ENCODE measurements around the gene FAM169A.
"Not testable (repeated sequence)": the region's sequence is repeated elsewhere in the genome, so short reads cannot be mapped to it uniquely, and the experiment has no call there.

FAM169A gene

DNA sequence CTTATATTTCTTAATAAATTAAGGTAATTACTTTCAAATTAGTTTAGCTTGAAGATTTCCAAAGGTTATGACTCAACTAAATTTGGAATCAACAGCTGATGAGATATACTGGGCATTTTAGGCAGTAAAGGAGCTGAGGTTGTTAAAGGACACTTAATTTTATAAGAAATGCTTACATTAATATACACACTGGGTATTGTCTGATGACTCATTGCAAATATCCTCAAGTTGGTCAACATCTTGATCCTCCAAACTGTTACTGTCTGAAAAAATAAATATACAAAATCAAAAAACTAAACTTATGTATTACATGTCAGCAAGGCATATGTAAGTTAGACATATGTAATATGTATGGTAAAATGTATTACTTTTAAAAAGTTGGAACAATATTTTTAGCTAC is 102.7 kb downstream of the FAM169A start:
- H3K4me3 ChIP-seq (replicated peaks; ENCODE audit: low read depth, low read length) = no peak overlapping the region
- DNase-seq (ENCODE audit: extremely low read depth, insufficient read length) = no peak
- TF ChIP-seq, protein P1, sequence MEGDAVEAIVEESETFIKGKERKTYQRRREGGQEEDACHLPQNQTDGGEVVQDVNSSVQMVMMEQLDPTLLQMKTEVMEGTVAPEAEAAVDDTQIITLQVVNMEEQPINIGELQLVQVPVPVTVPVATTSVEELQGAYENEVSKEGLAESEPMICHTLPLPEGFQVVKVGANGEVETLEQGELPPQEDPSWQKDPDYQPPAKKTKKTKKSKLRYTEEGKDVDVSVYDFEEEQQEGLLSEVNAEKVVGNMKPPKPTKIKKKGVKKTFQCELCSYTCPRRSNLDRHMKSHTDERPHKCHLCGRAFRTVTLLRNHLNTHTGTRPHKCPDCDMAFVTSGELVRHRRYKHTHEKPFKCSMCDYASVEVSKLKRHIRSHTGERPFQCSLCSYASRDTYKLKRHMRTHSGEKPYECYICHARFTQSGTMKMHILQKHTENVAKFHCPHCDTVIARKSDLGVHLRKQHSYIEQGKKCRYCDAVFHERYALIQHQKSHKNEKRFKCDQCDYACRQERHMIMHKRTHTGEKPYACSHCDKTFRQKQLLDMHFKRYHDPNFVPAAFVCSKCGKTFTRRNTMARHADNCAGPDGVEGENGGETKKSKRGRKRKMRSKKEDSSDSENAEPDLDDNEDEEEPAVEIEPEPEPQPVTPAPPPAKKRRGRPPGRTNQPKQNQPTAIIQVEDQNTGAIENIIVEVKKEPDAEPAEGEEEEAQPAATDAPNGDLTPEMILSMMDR (IDR thresholded peaks at IDR 0.05; ENCODE audit: insufficient read depth, low read length, poor library complexity, severe bottlenecking) = no peak
- no peaks in the 10 kb centered on the region for H3K27me3 ChIP-seq (replicated peaks; ENCODE audit: control insufficient read depth, insufficient read depth, low read length)
- H3K36me3 ChIP-seq (ENCODE audit: control insufficient read depth, insufficient read depth, low read length) = peaks cover 2% of the 10 kb centered on the region

GRCh38 chr5:74762599-74762998 is 103.6 kb downstream of the FAM169A start:
- peaks cover 5% of the 10 kb centered on the region for H3K36me3 ChIP-seq (ENCODE audit: control insufficient read depth, insufficient read depth, low read length)
- TF ChIP-seq, protein P1 (IDR thresholded peaks at IDR 0.05; ENCODE audit: insufficient read depth, low read length, poor library complexity, severe bottlenecking) = no peak
- no peaks in the 10 kb centered on the region for H3K27me3 ChIP-seq (replicated peaks; ENCODE audit: control insufficient read depth, insufficient read depth, low read length)
- no peak overlapping the region for H3K4me3 ChIP-seq (replicated peaks; ENCODE audit: low read depth, low read length)
- no peak for DNase-seq (ENCODE audit: extremely low read depth, insufficient read length)

GRCh38 chr5:74761241-74761640 is 104.9 kb downstream of the FAM169A start:
- Histone ChIP-seq H3K27me3 (replicated peaks; ENCODE audit: control insufficient read depth, insufficient read depth, low read length) (no peaks in the 10 kb centered on the region), H3K4me3 (replicated peaks; ENCODE audit: low read depth, low read length) (no peak overlapping the region), H3K36me3 (ENCODE audit: control insufficient read depth, insufficient read depth, low read length) (peaks cover 5% of the 10 kb centered on the region)
- TF ChIP-seq, protein P1 (IDR thresholded peaks at IDR 0.05; ENCODE audit: insufficient read depth, low read length, poor library complexity, severe bottlenecking) = no peak
- no peak for DNase-seq (ENCODE audit: extremely low read depth, insufficient read length)

- DNase-seq (ENCODE audit: extremely low read depth, insufficient read length); H3K4me3 ChIP-seq (replicated peaks; ENCODE audit: low read depth, low read length); H3K36me3 ChIP-seq (ENCODE audit: control insufficient read depth, insufficient read depth, low read length); H3K27me3 ChIP-seq (replicated peaks; ENCODE audit: control insufficient read depth, insufficient read depth, low read length): not testable (repeated sequence)
Measured at GRCh38 chr5:74748742-74749141, 117.4 kb downstream of the FAM169A start.

- H3K27me3 ChIP-seq (replicated peaks; ENCODE audit: control insufficient read depth, insufficient read depth, low read length) = no peaks in the 10 kb centered on the region
- peaks cover 1% of the 10 kb centered on the region for H3K36me3 ChIP-seq (ENCODE audit: control insufficient read depth, insufficient read depth, low read length)
- DNase-seq (ENCODE audit: extremely low read depth, insufficient read length) = no peak
- TF ChIP-seq, protein P1 (IDR thresholded peaks at IDR 0.05; ENCODE audit: insufficient read depth, low read length, poor library complexity, severe bottlenecking) = no peak
- H3K4me3 ChIP-seq (replicated peaks; ENCODE audit: low read depth, low read length) = no peak overlapping the region
Measured at GRCh38 chr5:74738406-74738805, 127.8 kb downstream of the FAM169A start.

GRCh38 chr5:74736759-74737158 is 129.4 kb downstream of the FAM169A start:
- Histone ChIP-seq H3K27me3 (replicated peaks; ENCODE audit: control insufficient read depth, insufficient read depth, low read length) (no peaks in the 10 kb centered on the region), H3K36me3 (ENCODE audit: control insufficient read depth, insufficient read depth, low read length) (peaks cover 1% of the 10 kb centered on the region), H3K4me3 (replicated peaks; ENCODE audit: low read depth, low read length) (no peak overlapping the region)
- TF ChIP-seq, protein P1 (IDR thresholded peaks at IDR 0.05; ENCODE audit: insufficient read depth, low read length, poor library complexity, severe bottlenecking) = no peak
- no peak for DNase-seq (ENCODE audit: extremely low read depth, insufficient read length)

All from GM06990 (cell line).